SK-N-SH (cell line): Measurements from ENCODE around the gene HPRT1. TPM values are rescaled to one million over a fixed set of nuclear protein-coding genes. Genes with fewer than 3 reads are reported as not detected.

Experiments
- CTCF ChIA-PET: fragments of 300-600, 350-600 bp; formaldehyde crosslinking; extraction: SDS; loops from one replicate; lab custom pipeline; 2021; lab: Yijun Ruan, JAX
- POLR2A ChIA-PET: fragments of 350-600 bp; sonication (Branson Sonifier 250); formaldehyde crosslinking; extraction: SDS; loops from one replicate; lab custom pipeline; 2020; ENCODE audit warnings: antibody characterized with exemption, inconsistent platforms; lab: Yijun Ruan, JAX
- DNase-seq: peaks from one replicate; pipeline ENCODE4 v3.0.0; 2012
- H2AFZ ChIP-seq: fragments of 200-600 bp; sonication (generic); 2 replicates; pipeline ENCODE4 v1.8.1; 2016; ENCODE audit warnings: antibody characterized with exemption, mild to moderate bottlenecking, low read depth
- H3F3A ChIP-seq: fragments of 200-600 bp; sonication (generic); replicated peaks from 2 replicates; pipeline ENCODE3; 2016; ENCODE audit warnings: antibody characterized with exemption, mild to moderate bottlenecking; ENCODE audit not compliant: insufficient read depth
- H3K27ac ChIP-seq, 2 experiments: fragments of 200-500 bp in 1 of 2; fragments of 200-600 bp in 1 of 2; sonication (Bioruptor generic) in 1 of 2; sonication (generic), shearing (Covaris generic) in 1 of 2; 2 replicates each; pipeline versions ENCODE4 v1.5.1 to v1.6.1; 2014 to 2016; ENCODE audit warnings: low read depth in 2 of 2, inconsistent platforms in 1 of 2, low read length in 1 of 2, mild to moderate bottlenecking in 1 of 2, mixed read lengths in 1 of 2
- H3K27me3 ChIP-seq: fragments of 200-600 bp; sonication (generic), shearing (Covaris generic); 2 replicates; pipeline ENCODE4 v1.6.1; 2016; ENCODE audit warnings: mixed run types; ENCODE audit not compliant: insufficient read depth
- H3K36me3 ChIP-seq, 2 experiments: fragments of 200-500 bp in 1 of 2; fragments of 200-600 bp in 1 of 2; sonication (Bioruptor generic) in 1 of 2; sonication (generic) in 1 of 2; replicated peaks in 1 of 2; 2 replicates each; pipeline versions ENCODE3 to v1.5.1; 2014 to 2016; ENCODE audit warnings: low read length in 1 of 2, mild to moderate bottlenecking in 1 of 2; ENCODE audit not compliant: insufficient read depth in 2 of 2, control insufficient read depth in 1 of 2
- H3K4me1 ChIP-seq, 2 experiments: fragments of 200-500 bp in 1 of 2; fragments of 200-600 bp in 1 of 2; sonication (Bioruptor generic) in 1 of 2; sonication (generic), shearing (Covaris generic) in 1 of 2; 2 replicates each; pipeline versions ENCODE4 v1.5.1 to v1.6.1; 2014 to 2016; ENCODE audit warnings: low read depth in 1 of 2, low read length in 1 of 2, mixed run types in 1 of 2; ENCODE audit not compliant: insufficient read depth in 2 of 2, control insufficient read depth in 1 of 2
- H3K4me2 ChIP-seq: fragments of 200-600 bp; sonication (generic), shearing (Covaris generic); 2 replicates; pipeline ENCODE4 v1.6.1; 2017; ENCODE audit warnings: mixed run types
- H3K4me3 ChIP-seq, 2 experiments: fragments of 200-500 bp in 1 of 2; fragments of 200-600 bp in 1 of 2; sonication (Bioruptor generic) in 1 of 2; sonication (generic), shearing (Covaris generic) in 1 of 2; 2 replicates each; pipeline versions ENCODE4 v1.5.1 to v1.8.1; 2014 to 2016; ENCODE audit warnings: low read depth in 2 of 2, inconsistent platforms in 1 of 2, low read length in 1 of 2, mild to moderate bottlenecking in 1 of 2, mixed read lengths in 1 of 2, moderate library complexity in 1 of 2
- H3K79me2 ChIP-seq: fragments of 200-600 bp; sonication (generic); 2 replicates; pipeline ENCODE4 v1.8.1; 2017; ENCODE audit warnings: mild to moderate bottlenecking; ENCODE audit not compliant: insufficient read depth
- H3K9ac ChIP-seq: fragments of 200-600 bp; sonication (generic); 2 replicates; pipeline ENCODE4 v1.6.1; 2017; ENCODE audit warnings: mixed run types
- H3K9me2 ChIP-seq: fragments of 200-600 bp; sonication (generic); 2 replicates; pipeline ENCODE4 v1.6.1; 2017; ENCODE audit warnings: mixed run types
- H3K9me3 ChIP-seq: fragments of 200-600 bp; sonication (generic); 2 replicates; pipeline ENCODE4 v1.6.1; 2017; ENCODE audit warnings: mixed run types, mild to moderate bottlenecking, moderate library complexity
- H4K20me1 ChIP-seq: fragments of 200-600 bp; sonication (generic); 2 replicates; pipeline ENCODE4 v1.6.1; 2017; ENCODE audit warnings: mild to moderate bottlenecking, mixed run types; ENCODE audit not compliant: insufficient read depth
- EZH2phosphoT487 ChIP-seq: fragments of 200-600 bp; sonication (generic); IDR thresholded peaks from 2 replicates; pipeline ENCODE4 v1.6.1; 2017; ENCODE audit warnings: low read depth, mixed run types, mild to moderate bottlenecking, antibody characterized with exemption, moderate library complexity, borderline replicate concordance
- FOSL2 ChIP-seq: IDR thresholded peaks from 2 replicates; pipeline ENCODE4 v1.4.0; 2012; ENCODE audit warnings: low read depth, mild to moderate bottlenecking, moderate library complexity, borderline replicate concordance
- FOXM1 ChIP-seq: IDR thresholded peaks from 2 replicates; pipeline ENCODE4 v1.4.0; 2012; ENCODE audit warnings: low read depth, mild to moderate bottlenecking
- GATA2 ChIP-seq: sonication (generic); formaldehyde crosslinking; IDR thresholded peaks from 2 replicates; pipeline ENCODE4 v1.5.0; 2020; ENCODE audit warnings: mild to moderate bottlenecking, missing genetic modification reagents
- POLR2AphosphoS5 ChIP-seq: IDR thresholded peaks from 2 replicates; pipeline ENCODE4 v1.6.1; 2012; ENCODE audit warnings: low read depth, low read length
- RXRA ChIP-seq: IDR thresholded peaks from 2 replicates; pipeline ENCODE4 v1.4.0; 2012; ENCODE audit warnings: low read depth, mild to moderate bottlenecking, borderline replicate concordance
- SMC3 ChIP-seq: IDR thresholded peaks from 2 replicates; pipeline ENCODE4 v1.6.1; 2012; ENCODE audit warnings: low read depth, low read length, improper control_type of control experiment
- TAF1 ChIP-seq: IDR thresholded peaks from 2 replicates; pipeline ENCODE4 v1.6.1; 2012; ENCODE audit warnings: low read depth, mild to moderate bottlenecking, low read length, moderate library complexity, borderline replicate concordance
- ZBTB33 ChIP-seq: IDR thresholded peaks from 2 replicates; pipeline ENCODE4 v1.4.0; 2012; ENCODE audit warnings: low read depth, borderline replicate concordance
- WGBS: methylation state at CpG from one replicate; pipeline ENCODE4 v1.1.6; 2017; ENCODE audit warnings: low lambda C conversion rate; 5-methylcytosine and 5-hydroxymethylcytosine counted together
- polyA plus RNA-seq, 3 experiments: library from polyadenylated mRNA; depleted of rRNA; stranded (reverse); fragments of >200 nt; gene quantifications; 2 replicates each; pipeline ENCODE4 v1.2.3, GENCODE V29; 2012
- TF ChIP-seq, protein P1 (sequence below): IDR thresholded peaks from 2 replicates; pipeline ENCODE4 v1.4.0; 2012; ENCODE audit warnings: low read depth, borderline replicate concordance

HPRT1 gene
- polyA plus RNA-seq, 1 of the 3 experiments (the other 2 are of a cell fraction), result 42.3 TPM

GRCh38 chrX:134457708-134458107 lies 2.3 kb upstream of the HPRT1 start:
- ChIA-PET POLR2A (no interaction called here), CTCF (no interaction called here)
- no peaks in the 10 kb centered on the region; a peak in 1 of 4 replicates for H3K4me1 ChIP-seq

DNA sequence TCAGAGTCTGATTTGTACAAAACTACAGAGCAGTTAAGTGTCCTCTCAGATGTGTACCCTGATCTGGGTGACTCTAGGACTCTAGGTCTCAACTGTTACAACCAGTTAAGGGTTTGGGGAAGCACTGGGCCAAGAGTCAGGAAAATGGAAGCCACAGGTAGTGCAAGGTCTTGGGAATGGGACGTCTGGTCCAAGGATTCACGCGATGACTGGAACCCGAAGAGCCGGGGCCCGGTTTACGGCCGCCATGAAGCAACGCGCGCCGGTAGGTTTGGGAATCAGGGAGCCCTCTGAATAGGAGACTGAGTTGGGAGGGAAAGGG lies 321 bp upstream of the HPRT1 start:
- ChIA-PET POLR2A (interaction anchor here (0.7 kb wide), 1 partner anchor 27 kb away, joined by 3 read pairs; no protein-coding TSS in a partner anchor), CTCF (no interaction called here)
- H3K4me2 ChIP-seq, result peak overlapping the region; percentile 84
- TF ChIP-seq POLR2AphosphoS5 (0 out of 2 replicates have a peak, but pooled peaks have one; percentile 24), EZH2phosphoT487 (no peak)
- H3K79me2 ChIP-seq, result peaks cover 37% of the 10 kb centered on the region
- H3K9me2 ChIP-seq, result no peaks in the 10 kb centered on the region
- peak overlapping the region; percentile 85 for H3K9ac ChIP-seq
- H3K9me3 ChIP-seq, result no peaks in the 10 kb centered on the region
- peak overlapping the region; percentile 69 to 79 for H3K4me3 ChIP-seq
- peak overlapping the region; percentile 77; the same call in 1 of the 2 replicates for H2AFZ ChIP-seq
- H3K36me3 ChIP-seq, result no peaks in the 10 kb centered on the region
- no peaks in the 10 kb centered on the region; a peak in 1 of 4 replicates for H3K4me1 ChIP-seq
- no peaks in the 10 kb centered on the region for H4K20me1 ChIP-seq
- DNase-seq, result no peak
- H3F3A ChIP-seq, result peaks cover 5% of the 10 kb centered on the region
- H3K27ac ChIP-seq, result peak overlapping the region; percentile 48 to 59; a peak in 2 of 4 replicates
- WGBS, result 16% methylated on average over 9 of the region's 12 CpGs
- H3K27me3 ChIP-seq, result no peaks in the 10 kb centered on the region; the same call in 1 of the 2 replicates

More at GRCh38 chrX:134457708-134458107, 2.3 kb upstream of the HPRT1 start:
- no peak overlapping the region for H2AFZ ChIP-seq
- H3K36me3 ChIP-seq, result no peaks in the 10 kb centered on the region
- H3K4me3 ChIP-seq, result no peak overlapping the region
- H3K27ac ChIP-seq, result no peak overlapping the region
- peaks cover 5% of the 10 kb centered on the region; the same call in 1 of the 2 replicates for H3K27me3 ChIP-seq
- no peaks in the 10 kb centered on the region for H3F3A ChIP-seq
- no peak overlapping the region for H3K9ac ChIP-seq
- H3K9me2 ChIP-seq, result no peaks in the 10 kb centered on the region
- H3K4me2 ChIP-seq, result no peak overlapping the region
- no peaks in the 10 kb centered on the region for H4K20me1 ChIP-seq
- peaks cover 22% of the 10 kb centered on the region for H3K79me2 ChIP-seq
- H3K9me3 ChIP-seq, result no peaks in the 10 kb centered on the region
- no peak for DNase-seq
- TF ChIP-seq FOXM1 (no peak), SMC3 (no peak), RXRA (no peak), GATA2 (no peak), TAF1 (no peak), ZBTB33 (no peak), FOSL2 (no peak)
- TF ChIP-seq, protein P1, sequence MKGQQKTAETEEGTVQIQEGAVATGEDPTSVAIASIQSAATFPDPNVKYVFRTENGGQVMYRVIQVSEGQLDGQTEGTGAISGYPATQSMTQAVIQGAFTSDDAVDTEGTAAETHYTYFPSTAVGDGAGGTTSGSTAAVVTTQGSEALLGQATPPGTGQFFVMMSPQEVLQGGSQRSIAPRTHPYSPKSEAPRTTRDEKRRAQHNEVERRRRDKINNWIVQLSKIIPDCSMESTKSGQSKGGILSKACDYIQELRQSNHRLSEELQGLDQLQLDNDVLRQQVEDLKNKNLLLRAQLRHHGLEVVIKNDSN, result no peak
- WGBS, result 41% methylated on average over 5 of the region's 5 CpGs
